ENCODE measurements around the gene DCTN2.
"Not testable (repeated sequence)": the region's sequence is repeated elsewhere in the genome, so short reads cannot be mapped to it uniquely, and the experiment has no call there.

Gene DCTN2

GRCh38 chr12:57546438-57547287 lies at the start of gene DCTN2:
Gene DCTN2, minus strand, starts transcription at chr12:57547192. Its CDS starts 129 bp downstream, at chr12:57547063.
- ChIA-PET POLR2A (interaction anchor here (0.6 to 3.1 kb wide), 12 partner anchors 9 to 198 kb away, joined by 3 to 20 read pairs (median 4); partner anchors contain the start of genes ARHGEF25, DDIT3 and INHBE), CTCF (interaction anchor here (0.7 to 1.4 kb wide), 2 partner anchors 37 to 225 kb away, joined by 3 read pairs; partner anchors contain the start of gene METTL1)
- DNase-seq (ENCODE audit: extremely low spot score) = peak; percentile 99
- TF ChIP-seq L3MBTL2 (conservative IDR thresholded peaks at IDR 0.05) (0 out of 2 replicates have a peak, but pooled peaks have one; percentile 15), CTBP1 (IDR thresholded peaks at IDR 0.05; ENCODE audit: borderline replicate concordance) (no peak)

- ChIA-PET POLR2A (interaction anchor here (4.8 kb wide), 1 partner anchor 20 kb away, joined by 41 read pairs; the partner anchor contains the start of gene ARHGEF25), CTCF (interaction anchor here (0.9 to 2.5 kb wide), 3 partner anchors 10 to 29 kb away, joined by 3 to 16 read pairs (median 4); no protein-coding TSS in a partner anchor)
- TF ChIP-seq NFRKB (IDR thresholded peaks at IDR 0.05) = no peak
- no peak for DNase-seq (ENCODE audit: extremely low spot score)
Measured at GRCh38 chr12:57593187-57593586, 46.2 kb upstream of the DCTN2 start.

- CTCF ChIA-PET = interaction anchor here (0.9 to 2.5 kb wide), 3 partner anchors 10 to 30 kb away, joined by 3 to 16 read pairs (median 4); no protein-coding TSS in a partner anchor
- POLR2A ChIA-PET = interaction anchor here (1.2 to 4.8 kb wide), 2 partner anchors 20 to 152 kb away, joined by 3 to 41 read pairs; partner anchors contain the start of genes ARHGEF25 and TSPAN31
- TF ChIP-seq SP1 (IDR thresholded peaks at IDR 0.05) = no peak
- no peak for TF ChIP-seq TARDBP (IDR thresholded peaks at IDR 0.05)
- TF ChIP-seq NFRKB (IDR thresholded peaks at IDR 0.05) = no peak
- no peak for DNase-seq (ENCODE audit: extremely low spot score)
Measured at GRCh38 chr12:57592551-57593165, 45.7 kb upstream of the DCTN2 start.

DNA sequence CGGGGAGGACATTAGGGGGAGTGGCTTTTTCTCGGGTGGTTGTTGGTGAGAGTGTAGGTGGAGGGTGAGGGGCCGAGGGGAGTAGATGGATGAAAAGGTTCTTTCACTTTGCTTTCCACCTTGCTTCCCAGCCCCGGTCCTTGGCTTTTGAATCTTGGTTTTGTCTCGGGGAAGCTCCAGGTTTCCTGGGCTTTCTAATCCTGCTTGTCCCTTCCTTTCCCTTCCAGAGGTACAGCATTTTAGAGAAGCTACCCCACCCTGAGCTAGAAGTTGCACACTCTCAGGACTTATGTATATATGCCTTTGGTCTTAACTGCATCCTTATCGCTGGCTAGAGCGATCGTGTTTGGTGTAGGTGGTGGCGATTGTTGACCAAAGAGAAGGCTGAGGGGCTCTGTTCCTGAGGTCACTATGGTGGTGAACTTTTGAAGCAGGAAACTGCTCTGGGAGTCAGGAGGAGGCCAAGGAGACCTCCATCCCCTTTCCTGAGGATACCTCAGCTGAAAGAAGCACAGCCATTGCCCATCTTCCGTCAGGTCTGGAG lies 44.9 kb upstream of the DCTN2 start:
- no peak for DNase-seq (ENCODE audit: extremely low spot score)
- POLR2A ChIA-PET = interaction anchor here (1.1 to 4.8 kb wide), 5 partner anchors 9 to 153 kb away, joined by 3 to 41 read pairs (median 4); partner anchors contain the start of genes ARHGEF25 and TSPAN31
- no peak for TF ChIP-seq ZNF384 (IDR thresholded peaks at IDR 0.05)
- TF ChIP-seq FOXM1 (IDR thresholded peaks at IDR 0.05; ENCODE audit: borderline replicate concordance) = no peak
- no peak for TF ChIP-seq L3MBTL2 (conservative IDR thresholded peaks at IDR 0.05)
- TF ChIP-seq CTBP1 (IDR thresholded peaks at IDR 0.05; ENCODE audit: borderline replicate concordance) = no peak
- no peak for TF ChIP-seq TARDBP (IDR thresholded peaks at IDR 0.05)
- no peak for TF ChIP-seq SUZ12 (IDR thresholded peaks at IDR 0.05)
- TF ChIP-seq BHLHE40 (IDR thresholded peaks at IDR 0.05; ENCODE audit: borderline replicate concordance) = no peak
- TF ChIP-seq HDGF (IDR thresholded peaks at IDR 0.05; ENCODE audit: borderline replicate concordance) = no peak
- TF ChIP-seq, protein P1, sequence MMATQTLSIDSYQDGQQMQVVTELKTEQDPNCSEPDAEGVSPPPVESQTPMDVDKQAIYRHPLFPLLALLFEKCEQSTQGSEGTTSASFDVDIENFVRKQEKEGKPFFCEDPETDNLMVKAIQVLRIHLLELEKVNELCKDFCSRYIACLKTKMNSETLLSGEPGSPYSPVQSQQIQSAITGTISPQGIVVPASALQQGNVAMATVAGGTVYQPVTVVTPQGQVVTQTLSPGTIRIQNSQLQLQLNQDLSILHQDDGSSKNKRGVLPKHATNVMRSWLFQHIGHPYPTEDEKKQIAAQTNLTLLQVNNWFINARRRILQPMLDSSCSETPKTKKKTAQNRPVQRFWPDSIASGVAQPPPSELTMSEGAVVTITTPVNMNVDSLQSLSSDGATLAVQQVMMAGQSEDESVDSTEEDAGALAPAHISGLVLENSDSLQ (IDR thresholded peaks at IDR 0.05) = no peak
- TF ChIP-seq ARNT (IDR thresholded peaks at IDR 0.05) = no peak
- no peak for TF ChIP-seq FOXK2 (IDR thresholded peaks at IDR 0.05)
- TF ChIP-seq ELF4 (IDR thresholded peaks at IDR 0.05) = no peak
- TF ChIP-seq NFRKB (IDR thresholded peaks at IDR 0.05) = no peak
- no peak for TF ChIP-seq SP1 (IDR thresholded peaks at IDR 0.05)
- no peak for TF ChIP-seq FOXA1 (IDR thresholded peaks at IDR 0.05)
- no peak for TF ChIP-seq LEF1 (IDR thresholded peaks at IDR 0.05; ENCODE audit: borderline replicate concordance)
- CTCF ChIA-PET = interaction anchor here (0.6 to 2.5 kb wide), 3 partner anchors 9 to 20 kb away, joined by 3 to 16 read pairs (median 3); no protein-coding TSS in a partner anchor

- ChIA-PET POLR2A (interaction anchor here (0.8 to 4.8 kb wide), 10 partner anchors 8 to 154 kb away, joined by 3 to 41 read pairs (median 4); partner anchors contain the start of genes ARHGEF25, DDIT3 and TSPAN31), CTCF (interaction anchor here (1.0 to 2.5 kb wide), 3 partner anchors 8 to 135 kb away, joined by 3 to 16 read pairs (median 3); no protein-coding TSS in a partner anchor)
- no peak for TF ChIP-seq HDGF (IDR thresholded peaks at IDR 0.05; ENCODE audit: borderline replicate concordance)
- no peak for TF ChIP-seq FOXK2 (IDR thresholded peaks at IDR 0.05)
- TF ChIP-seq SUZ12 (IDR thresholded peaks at IDR 0.05) = no peak
- peak; percentile 83 for TF ChIP-seq ELF4 (IDR thresholded peaks at IDR 0.05)
- peak; percentile 71 for TF ChIP-seq L3MBTL2 (conservative IDR thresholded peaks at IDR 0.05)
- no peak for TF ChIP-seq SP1 (IDR thresholded peaks at IDR 0.05)
- DNase-seq (ENCODE audit: extremely low spot score) = peak; percentile 94
Measured at GRCh38 chr12:57590864-57591781, 44.1 kb upstream of the DCTN2 start, which contains the start of gene PIP4K2C. Gene PIP4K2C, plus strand, starts transcription at chr12:57591192. Its CDS starts 98 bp downstream, at chr12:57591290.

- POLR2A ChIA-PET = interaction anchor here (0.8 to 4.8 kb wide), 8 partner anchors 9 to 82 kb away, joined by 3 to 41 read pairs (median 4); partner anchors contain the start of genes ARHGEF25 and DDIT3
- TF ChIP-seq ELF4 (IDR thresholded peaks at IDR 0.05) (no peak), FOXM1 (IDR thresholded peaks at IDR 0.05; ENCODE audit: borderline replicate concordance) (no peak), BHLHE40 (IDR thresholded peaks at IDR 0.05; ENCODE audit: borderline replicate concordance) (no peak), CTBP1 (IDR thresholded peaks at IDR 0.05; ENCODE audit: borderline replicate concordance) (no peak)
- TF ChIP-seq, protein P1 (IDR thresholded peaks at IDR 0.05) = no peak
- DNase-seq (ENCODE audit: extremely low spot score) = no peak
- CTCF ChIA-PET = interaction anchor here (1.1 kb wide), 1 partner anchor 136 kb away, joined by 3 read pairs; no protein-coding TSS in a partner anchor
Measured at GRCh38 chr12:57590479-57590863, 43.5 kb upstream of the DCTN2 start.

DNA sequence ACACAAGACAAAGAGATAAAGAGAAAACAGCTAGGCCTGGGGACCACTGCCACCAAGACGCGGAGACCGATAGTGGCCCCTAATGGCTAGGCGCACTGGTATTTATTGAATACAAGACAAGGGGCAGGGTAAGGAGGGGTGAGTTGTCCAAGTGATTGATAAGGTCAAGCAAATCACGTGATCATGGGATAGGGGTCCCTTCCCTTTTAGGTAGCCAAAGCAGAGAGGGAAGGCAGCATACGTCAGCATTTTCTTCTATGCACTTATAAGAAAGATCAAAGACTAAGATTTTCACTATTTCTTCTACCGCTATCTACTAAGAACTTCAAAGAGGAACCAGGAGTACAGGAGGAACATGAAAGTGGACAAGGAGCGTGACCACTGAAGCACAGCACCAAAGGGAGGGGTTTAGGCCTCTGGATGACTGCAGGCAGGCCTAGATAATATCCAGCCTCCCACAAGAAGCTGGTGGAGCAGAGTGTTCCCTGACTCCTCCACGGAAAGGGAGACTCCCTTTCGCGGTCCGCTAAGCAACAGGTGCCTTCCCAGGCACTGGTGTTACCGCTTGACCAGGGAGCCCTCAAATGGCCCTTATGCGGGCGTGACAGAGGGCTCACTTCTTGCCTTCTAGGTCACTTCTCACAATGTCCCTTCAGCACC lies 42.1 kb upstream of the DCTN2 start:
- POLR2A ChIA-PET; CTCF ChIA-PET; DNase-seq (ENCODE audit: extremely low spot score): not testable (repeated sequence)
